ENCODE results near the gene SLC3A2.
"Not testable (repeated sequence)": the region's sequence is repeated elsewhere in the genome, so short reads cannot be mapped to it uniquely, and the experiment has no call there.

SLC3A2 gene

GRCh38 chr11:62842891-62843290, 37.8 kb upstream of the SLC3A2 start:
- H3K27me3 ChIP-seq (ENCODE audit: control insufficient read depth, insufficient read depth, low read length); H3K9me3 ChIP-seq (ENCODE audit: control insufficient read depth, insufficient read depth, low read length); H3K4me1 ChIP-seq (ENCODE audit: control insufficient read depth, insufficient read depth, low read length); H3K36me3 ChIP-seq (ENCODE audit: control insufficient read depth, insufficient read depth, low read length): not testable (repeated sequence)
- Histone ChIP-seq H3K9ac (ENCODE audit: low read depth, low read length) (peak overlapping the region; percentile 87), H3K4me3 (ENCODE audit: low read depth, low read length) (peak overlapping the region; percentile 58)

- no peaks in the 10 kb centered on the region for H3K9me3 ChIP-seq (ENCODE audit: control insufficient read depth, insufficient read depth, low read length)
- H3K4me3 ChIP-seq (ENCODE audit: low read depth, low read length), result no peak overlapping the region
- no peaks in the 10 kb centered on the region for H3K36me3 ChIP-seq (ENCODE audit: control insufficient read depth, insufficient read depth, low read length)
- no peak overlapping the region for H3K9ac ChIP-seq (ENCODE audit: low read depth, low read length)
- no peaks in the 10 kb centered on the region for H3K27me3 ChIP-seq (ENCODE audit: control insufficient read depth, insufficient read depth, low read length)
- no peaks in the 10 kb centered on the region for H3K4me1 ChIP-seq (ENCODE audit: control insufficient read depth, insufficient read depth, low read length)
Observed at GRCh38 chr11:62843466-62843865, 37.2 kb upstream of the SLC3A2 start.

- H3K4me3 ChIP-seq (ENCODE audit: low read depth, low read length), result no peak overlapping the region
- no peaks in the 10 kb centered on the region for H3K4me1 ChIP-seq (ENCODE audit: control insufficient read depth, insufficient read depth, low read length)
- H3K9me3 ChIP-seq (ENCODE audit: control insufficient read depth, insufficient read depth, low read length), result no peaks in the 10 kb centered on the region
- no peaks in the 10 kb centered on the region for H3K36me3 ChIP-seq (ENCODE audit: control insufficient read depth, insufficient read depth, low read length)
- no peak overlapping the region for H3K9ac ChIP-seq (ENCODE audit: low read depth, low read length)
- H3K27me3 ChIP-seq (ENCODE audit: control insufficient read depth, insufficient read depth, low read length), result no peaks in the 10 kb centered on the region
Observed at GRCh38 chr11:62844154-62844553, 36.5 kb upstream of the SLC3A2 start.

- H3K4me3 ChIP-seq (ENCODE audit: low read depth, low read length), result no peak overlapping the region
- no peak overlapping the region for H3K9ac ChIP-seq (ENCODE audit: low read depth, low read length)
- no peaks in the 10 kb centered on the region for H3K36me3 ChIP-seq (ENCODE audit: control insufficient read depth, insufficient read depth, low read length)
- no peaks in the 10 kb centered on the region for H3K4me1 ChIP-seq (ENCODE audit: control insufficient read depth, insufficient read depth, low read length)
- H3K9me3 ChIP-seq (ENCODE audit: control insufficient read depth, insufficient read depth, low read length), result no peaks in the 10 kb centered on the region
- no peaks in the 10 kb centered on the region for H3K27me3 ChIP-seq (ENCODE audit: control insufficient read depth, insufficient read depth, low read length)
Observed at GRCh38 chr11:62846177-62846576, 34.5 kb upstream of the SLC3A2 start.

- Histone ChIP-seq H3K4me3 (ENCODE audit: low read depth, low read length) (no peak overlapping the region), H3K36me3 (ENCODE audit: control insufficient read depth, insufficient read depth, low read length) (peaks cover 8% of the 10 kb centered on the region), H3K4me1 (ENCODE audit: control insufficient read depth, insufficient read depth, low read length) (peaks cover 5% of the 10 kb centered on the region), H3K27me3 (ENCODE audit: control insufficient read depth, insufficient read depth, low read length) (no peaks in the 10 kb centered on the region), H3K9me3 (ENCODE audit: control insufficient read depth, insufficient read depth, low read length) (no peaks in the 10 kb centered on the region), H3K9ac (ENCODE audit: low read depth, low read length) (no peak overlapping the region)
Observed at GRCh38 chr11:62847767-62848314, 32.9 kb upstream of the SLC3A2 start.

- H3K9me3 ChIP-seq (ENCODE audit: control insufficient read depth, insufficient read depth, low read length), result no peaks in the 10 kb centered on the region
- H3K27me3 ChIP-seq (ENCODE audit: control insufficient read depth, insufficient read depth, low read length), result no peaks in the 10 kb centered on the region
- H3K36me3 ChIP-seq (ENCODE audit: control insufficient read depth, insufficient read depth, low read length), result peaks cover 34% of the 10 kb centered on the region
- H3K9ac ChIP-seq (ENCODE audit: low read depth, low read length), result no peak overlapping the region
- peaks cover 5% of the 10 kb centered on the region for H3K4me1 ChIP-seq (ENCODE audit: control insufficient read depth, insufficient read depth, low read length)
- no peak overlapping the region for H3K4me3 ChIP-seq (ENCODE audit: low read depth, low read length)
Observed at GRCh38 chr11:62850911-62851806, 29.5 kb upstream of the SLC3A2 start.

GRCh38 chr11:62851807-62852522, 28.7 kb upstream of the SLC3A2 start:
- Histone ChIP-seq H3K4me3 (ENCODE audit: low read depth, low read length) (peak overlapping the region; percentile 99), H3K36me3 (ENCODE audit: control insufficient read depth, insufficient read depth, low read length) (peaks cover 34% of the 10 kb centered on the region), H3K9me3 (ENCODE audit: control insufficient read depth, insufficient read depth, low read length) (no peaks in the 10 kb centered on the region), H3K9ac (ENCODE audit: low read depth, low read length) (no peak overlapping the region), H3K27me3 (ENCODE audit: control insufficient read depth, insufficient read depth, low read length) (no peaks in the 10 kb centered on the region), H3K4me1 (ENCODE audit: control insufficient read depth, insufficient read depth, low read length) (peaks cover 5% of the 10 kb centered on the region)

- Histone ChIP-seq H3K4me1 (ENCODE audit: control insufficient read depth, insufficient read depth, low read length) (peaks cover 5% of the 10 kb centered on the region), H3K4me3 (ENCODE audit: low read depth, low read length) (peak overlapping the region; percentile 99), H3K9ac (ENCODE audit: low read depth, low read length) (peak overlapping the region; percentile 96), H3K9me3 (ENCODE audit: control insufficient read depth, insufficient read depth, low read length) (no peaks in the 10 kb centered on the region), H3K27me3 (ENCODE audit: control insufficient read depth, insufficient read depth, low read length) (no peaks in the 10 kb centered on the region), H3K36me3 (ENCODE audit: control insufficient read depth, insufficient read depth, low read length) (peaks cover 34% of the 10 kb centered on the region)
Observed at GRCh38 chr11:62852523-62853188, 28.0 kb upstream of the SLC3A2 start.

GRCh38 chr11:62853279-62853965, 27.3 kb upstream of the SLC3A2 start:
- Histone ChIP-seq H3K4me1 (ENCODE audit: control insufficient read depth, insufficient read depth, low read length) (peaks cover 5% of the 10 kb centered on the region), H3K27me3 (ENCODE audit: control insufficient read depth, insufficient read depth, low read length) (no peaks in the 10 kb centered on the region), H3K36me3 (ENCODE audit: control insufficient read depth, insufficient read depth, low read length) (peaks cover 34% of the 10 kb centered on the region), H3K9me3 (ENCODE audit: control insufficient read depth, insufficient read depth, low read length) (no peaks in the 10 kb centered on the region), H3K9ac (ENCODE audit: low read depth, low read length) (peak overlapping the region; percentile 96), H3K4me3 (ENCODE audit: low read depth, low read length) (peak overlapping the region; percentile 99)

- Histone ChIP-seq H3K36me3 (ENCODE audit: control insufficient read depth, insufficient read depth, low read length) (peaks cover 34% of the 10 kb centered on the region), H3K9me3 (ENCODE audit: control insufficient read depth, insufficient read depth, low read length) (no peaks in the 10 kb centered on the region), H3K9ac (ENCODE audit: low read depth, low read length) (peak overlapping the region; percentile 96), H3K27me3 (ENCODE audit: control insufficient read depth, insufficient read depth, low read length) (no peaks in the 10 kb centered on the region), H3K4me3 (ENCODE audit: low read depth, low read length) (peak overlapping the region; percentile 99), H3K4me1 (ENCODE audit: control insufficient read depth, insufficient read depth, low read length) (peaks cover 5% of the 10 kb centered on the region)
Observed at GRCh38 chr11:62854013-62854824, 26.5 kb upstream of the SLC3A2 start.
